GM10248 (cell line): Measurements from ENCODE around the gene GIGYF2.

Experiments used
- CTCF ChIA-PET: fragments of 300-600 bp; sonication (Branson Sonifier 250); formaldehyde crosslinking; extraction: SDS; loops from one replicate; lab custom pipeline; 2021; ENCODE audit warnings: antibody characterized with exemption; lab: Yijun Ruan, JAX
- POLR2A ChIA-PET: fragments of 350-650 bp; sonication (Branson Sonifier 250); formaldehyde crosslinking; extraction: SDS; loops from one replicate; lab custom pipeline; 2020; ENCODE audit warnings: antibody characterized with exemption; lab: Yijun Ruan, JAX
- DNase-seq: peaks from one replicate; pipeline ENCODE4 v3.0.0; 2012; ENCODE audit errors: extremely low spot score
- CTCF ChIP-seq: IDR thresholded peaks from 2 replicates; pipeline ENCODE4 v1.5.1; 2012; ENCODE audit warnings: mild to moderate bottlenecking, low read depth; ENCODE audit errors: extremely low read depth, missing control alignments, control extremely low read depth

The GIGYF2 gene

GRCh38 chr2:232879618-232880494, 182.7 kb downstream of the GIGYF2 start:
- POLR2A ChIA-PET = no interaction called here
- CTCF ChIA-PET = no interaction called here
- no peak for TF ChIP-seq CTCF

GRCh38 chr2:232880764-232881351, 183.7 kb downstream of the GIGYF2 start:
- TF ChIP-seq CTCF = no peak
- DNase-seq = no peak
- ChIA-PET CTCF (no interaction called here), POLR2A (no interaction called here)

More at GRCh38 chr2:232879618-232880494, 182.7 kb downstream of the GIGYF2 start:
- no peak for DNase-seq

DNA sequence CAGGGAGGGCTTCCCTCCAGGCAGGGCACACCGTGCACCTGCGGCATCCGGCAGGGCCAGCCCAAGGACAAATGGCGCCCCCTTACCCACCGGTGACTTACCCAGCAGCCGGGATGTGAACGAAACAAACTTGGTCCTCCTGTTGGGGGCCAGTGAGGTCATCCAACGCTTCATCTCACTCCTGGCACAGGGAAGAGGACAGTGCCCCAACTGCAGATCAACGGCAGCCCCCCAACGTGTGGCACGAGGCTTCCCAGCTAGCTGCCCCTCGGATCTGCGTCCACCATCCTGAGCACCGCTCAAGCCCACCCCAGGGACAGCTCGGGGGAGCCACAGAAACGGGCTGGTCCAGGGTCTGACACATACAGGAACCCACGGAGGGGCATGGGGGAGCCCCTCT, 185.0 kb downstream of the GIGYF2 start:
- TF ChIP-seq CTCF = no peak
- CTCF ChIA-PET = interaction anchor here (0.9 to 1.2 kb wide), 2 partner anchors 9 to 172 kb away, joined by 3 to 4 read pairs; no protein-coding TSS in a partner anchor
- POLR2A ChIA-PET = no interaction called here
- no peak for DNase-seq

- CTCF ChIA-PET = interaction anchor here (1.2 kb wide), 1 partner anchor 9 kb away, joined by 3 read pairs; no protein-coding TSS in a partner anchor
Measured at GRCh38 chr2:232882505-232883115, 185.5 kb downstream of the GIGYF2 start.

DNA sequence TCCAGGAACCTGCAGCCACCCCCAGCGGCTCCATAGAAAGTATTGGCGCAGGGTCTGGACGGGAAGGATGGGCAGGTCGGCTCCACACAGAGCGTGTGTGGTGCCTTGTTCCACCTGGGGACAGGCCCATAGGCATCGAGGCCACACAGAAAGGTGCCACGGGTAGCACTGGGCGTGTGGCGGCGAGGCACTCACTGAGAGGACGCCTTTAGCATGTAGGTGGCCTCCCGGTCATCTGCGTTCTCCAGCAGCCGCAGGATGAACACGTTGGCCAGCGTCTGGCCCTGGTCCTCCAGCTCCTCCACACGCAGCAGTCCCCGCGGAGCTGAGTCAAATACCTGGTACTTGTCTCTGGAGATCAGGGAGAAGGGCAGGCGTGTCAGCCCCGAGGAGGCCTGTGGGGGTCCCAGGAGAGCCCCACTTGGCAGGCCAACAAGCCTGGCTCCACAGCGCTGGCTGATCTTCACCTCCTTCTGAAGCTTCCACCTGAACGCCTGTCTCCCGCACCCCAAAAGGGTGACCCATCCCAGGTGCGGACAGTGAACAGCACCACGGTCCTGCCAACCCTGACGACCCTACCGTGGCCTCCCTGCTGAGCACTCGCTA, 186.1 kb downstream of the GIGYF2 start:
- ChIA-PET CTCF (no interaction called here), POLR2A (no interaction called here)
- no peak for TF ChIP-seq CTCF
- no peak for DNase-seq

More at GRCh38 chr2:232882505-232883115, 185.5 kb downstream of the GIGYF2 start:
- TF ChIP-seq CTCF = no peak
- POLR2A ChIA-PET = no interaction called here
- DNase-seq = no peak

GRCh38 chr2:232884001-232884421, 186.9 kb downstream of the GIGYF2 start:
- no peak for DNase-seq
- ChIA-PET CTCF (interaction anchor here (0.6 to 1.8 kb wide), 2 partner anchors 17 to 170 kb away, joined by 3 to 5 read pairs; no protein-coding TSS in a partner anchor), POLR2A (no interaction called here)
- no peak for TF ChIP-seq CTCF
